H1 (cell line): ENCODE results near the gene GPC6. TPM values are rescaled to one million over a fixed set of nuclear protein-coding genes. Genes with fewer than 3 reads are reported as not detected.

Experiments
- CTCF ChIA-PET: fragments of 300-600 bp; sonication (Branson Sonifier 250); formaldehyde crosslinking; loops from one replicate; lab custom pipeline; 2021; ENCODE audit not compliant: partially characterized antibody; lab: Charles Lee
- POLR2A ChIA-PET: fragments of 300-600 bp; sonication (Branson Sonifier 250); formaldehyde crosslinking; loops from one replicate; lab custom pipeline; 2021; ENCODE audit warnings: inconsistent platforms; ENCODE audit not compliant: partially characterized antibody; lab: Charles Lee
- DNase-seq, 2 experiments: peaks; one replicate each; pipeline versions ENCODE4 v3.0.0 to v3.0.0-alpha.2; 2010 to 2022; ENCODE audit warnings: low spot score in 2 of 2, low read depth in 1 of 2, mixed read lengths in 1 of 2
- FAIRE-seq: peaks from 2 replicates; lab custom pipeline; 2011; peaks lifted over from hg19 to GRCh38; lab: Jason Lieb, UNC
- H2AFZ ChIP-seq: 2 replicates; pipeline ENCODE4 v1.8.1; 2012; ENCODE audit warnings: low read length, inconsistent platforms
- H2AK5ac ChIP-seq: 2 replicates; pipeline ENCODE4 v1.6.1; 2013; ENCODE audit warnings: low read depth, low read length
- H2BK120ac ChIP-seq: replicated peaks from 2 replicates; pipeline ENCODE3; 2013; ENCODE audit warnings: low read depth, low read length, inconsistent platforms
- H2BK12ac ChIP-seq: 2 replicates; pipeline ENCODE4 v1.6.1; 2013; ENCODE audit warnings: low read depth, low read length
- H2BK15ac ChIP-seq: 2 replicates; pipeline ENCODE4 v1.6.1; 2013; ENCODE audit warnings: low read length
- H2BK20ac ChIP-seq: 2 replicates; pipeline ENCODE4 v1.6.1; 2013; ENCODE audit warnings: low read length
- H2BK5ac ChIP-seq: 2 replicates; pipeline ENCODE4 v1.6.1; 2013; ENCODE audit warnings: low read depth, low read length
- H3K14ac ChIP-seq: 2 replicates; pipeline ENCODE4 v1.6.1; 2013; ENCODE audit warnings: inconsistent platforms; ENCODE audit not compliant: insufficient read length
- H3K18ac ChIP-seq: 2 replicates; pipeline ENCODE4 v1.6.1; 2013; ENCODE audit warnings: low read length; ENCODE audit errors: extremely low read depth
- H3K23ac ChIP-seq: 2 replicates; pipeline ENCODE4 v1.6.1; 2013; ENCODE audit warnings: inconsistent platforms; ENCODE audit not compliant: insufficient read length
- H3K23me2 ChIP-seq: 2 replicates; pipeline ENCODE4 v1.6.1; 2013; ENCODE audit warnings: low read depth, low read length
- H3K27ac ChIP-seq: 2 replicates; pipeline ENCODE4 v1.6.1; 2011; ENCODE audit warnings: low read depth, low read length, inconsistent platforms
- H3K27me3 ChIP-seq, 4 experiments: replicated peaks in 1 of 4; 1 replicate in 1 of 4; 2 replicates in 3 of 4; pipeline versions ENCODE4 v1.6.1 to v1.8.1; 2011 to 2013; ENCODE audit warnings: low read length in 3 of 4, mild to moderate bottlenecking in 3 of 4, inconsistent platforms in 2 of 4, mixed read lengths in 2 of 4, moderate library complexity in 1 of 4; ENCODE audit not compliant: control insufficient read depth in 3 of 4, insufficient read depth in 3 of 4; ENCODE audit errors: extremely low read depth in 1 of 4
- H3K36me3 ChIP-seq, 4 experiments: 2 replicates each; pipeline versions ENCODE4 v1.6.1 to v1.8.1; 2011 to 2013; ENCODE audit warnings: mild to moderate bottlenecking in 4 of 4, low read length in 3 of 4, moderate library complexity in 2 of 4, control low read depth in 1 of 4, inconsistent platforms in 1 of 4; ENCODE audit not compliant: insufficient read depth in 4 of 4, control insufficient read depth in 2 of 4
- H3K4ac ChIP-seq: replicated peaks from 2 replicates; pipeline ENCODE3; 2013; ENCODE audit warnings: low read length, low read depth, mixed read lengths, inconsistent platforms; ENCODE audit not compliant: insufficient read length
- H3K4me1 ChIP-seq, 4 experiments: replicated peaks in 1 of 4; 1 replicate in 1 of 4; 2 replicates in 3 of 4; pipeline versions ENCODE4 v1.6.1 to v1.8.1; 2011 to 2013; ENCODE audit warnings: low read length in 3 of 4, inconsistent platforms in 2 of 4, mixed read lengths in 1 of 4; ENCODE audit not compliant: insufficient read depth in 4 of 4, control insufficient read depth in 3 of 4
- H3K4me2 ChIP-seq, 2 experiments: 2 replicates each; pipeline versions ENCODE4 v1.6.1 to v1.8.1; 2011 to 2013; ENCODE audit warnings: low read depth in 2 of 2, low read length in 2 of 2, control low read depth in 1 of 2, inconsistent platforms in 1 of 2, mild to moderate bottlenecking in 1 of 2; ENCODE audit not compliant: insufficient read depth in 1 of 2
- H3K4me3 ChIP-seq, 4 experiments: fragments of 200-600, 300-600 bp in 1 of 4; sonication (generic), shearing (Covaris generic), sonication (Bioruptor Twin) in 1 of 4; 2 replicates each; pipeline versions ENCODE4 v1.5.1 to v1.8.1; 2011 to 2016; ENCODE audit warnings: low read length in 4 of 4, low read depth in 3 of 4, control low read depth in 2 of 4, inconsistent platforms in 2 of 4, mild to moderate bottlenecking in 2 of 4, mixed read lengths in 1 of 4, moderate library complexity in 1 of 4; ENCODE audit not compliant: insufficient read depth in 2 of 4; ENCODE audit errors: extremely low read depth in 1 of 4
- H3K56ac ChIP-seq: replicated peaks from 2 replicates; pipeline ENCODE3; 2013; ENCODE audit warnings: low read depth, mild to moderate bottlenecking, mixed read lengths, low read length, inconsistent platforms; ENCODE audit not compliant: insufficient read length
- H3K79me1 ChIP-seq: 2 replicates; pipeline ENCODE4 v1.6.1; 2013; ENCODE audit warnings: low read depth, low read length, control low read depth
- H3K79me2 ChIP-seq, 2 experiments: 2 replicates each; pipeline versions ENCODE4 v1.6.1 to v1.8.1; 2012 to 2013; ENCODE audit warnings: low read length in 2 of 2, mild to moderate bottlenecking in 2 of 2, inconsistent platforms in 1 of 2; ENCODE audit not compliant: insufficient read depth in 2 of 2, control insufficient read depth in 1 of 2
- H3K9ac ChIP-seq, 4 experiments: replicated peaks in 1 of 4; 1 replicate in 1 of 4; 2 replicates in 3 of 4; pipeline versions ENCODE4 v1.6.1 to v1.8.1; 2011 to 2013; ENCODE audit warnings: low read depth in 3 of 4, low read length in 3 of 4, control low read depth in 2 of 4, mild to moderate bottlenecking in 2 of 4, moderate library complexity in 2 of 4, inconsistent platforms in 1 of 4; ENCODE audit errors: extremely low read depth in 1 of 4
- H3K9me3 ChIP-seq, 2 experiments: 2 replicates each; pipeline versions ENCODE4 v1.6.1 to v1.8.1; 2012 to 2013; ENCODE audit warnings: mild to moderate bottlenecking in 2 of 2, moderate library complexity in 2 of 2, control low read depth in 1 of 2, inconsistent platforms in 1 of 2, low read depth in 1 of 2, low read length in 1 of 2, mixed read lengths in 1 of 2; ENCODE audit not compliant: insufficient read depth in 2 of 2
- H4K20me1 ChIP-seq, 2 experiments: replicated peaks in 1 of 2; 2 replicates each; pipeline versions ENCODE3 to v1.8.1; 2011 to 2013; ENCODE audit warnings: inconsistent platforms in 2 of 2, low read length in 2 of 2, mild to moderate bottlenecking in 1 of 2; ENCODE audit not compliant: insufficient read depth in 2 of 2, control insufficient read depth in 1 of 2
- H4K5ac ChIP-seq: 2 replicates; pipeline ENCODE4 v1.6.1; 2013; ENCODE audit warnings: low read length, low read depth, mixed read lengths, inconsistent platforms; ENCODE audit not compliant: insufficient read length
- H4K8ac ChIP-seq: 2 replicates; pipeline ENCODE4 v1.8.0; 2013; ENCODE audit warnings: mild to moderate bottlenecking, moderate library complexity, low read length, inconsistent platforms; ENCODE audit not compliant: insufficient read depth; ENCODE audit errors: extremely low read depth
- H4K91ac ChIP-seq: replicated peaks from 2 replicates; pipeline ENCODE3; 2013; ENCODE audit warnings: low read length, mixed read lengths, inconsistent platforms; ENCODE audit not compliant: insufficient read length
- ATF3 ChIP-seq: IDR thresholded peaks from 2 replicates; pipeline ENCODE4 v1.6.1; 2011; ENCODE audit warnings: low read depth, mild to moderate bottlenecking, low read length; ENCODE audit not compliant: insufficient read depth
- BACH1 ChIP-seq: IDR thresholded peaks from 2 replicates; pipeline ENCODE4 v1.6.1; 2012; ENCODE audit warnings: low read length, improper control_type of control experiment
- CHD2 ChIP-seq: IDR thresholded peaks from 2 replicates; pipeline ENCODE4 v1.6.1; 2012; ENCODE audit warnings: low read length, improper control_type of control experiment
- E2F6 ChIP-seq: IDR thresholded peaks from 2 replicates; pipeline ENCODE4 v1.6.1; 2012; ENCODE audit warnings: inconsistent platforms
- EGR1 ChIP-seq: IDR thresholded peaks from 2 replicates; pipeline ENCODE4 v1.6.1; 2011; ENCODE audit warnings: low read depth, low read length, borderline replicate concordance
- EZH2 ChIP-seq: fragments of 200-600 bp; sonication (generic); IDR thresholded peaks from 2 replicates; pipeline ENCODE4 v1.7.1; 2012; ENCODE audit warnings: low read depth, mild to moderate bottlenecking, moderate library complexity, low read length, inconsistent platforms; ENCODE audit not compliant: severe bottlenecking
- KDM5A ChIP-seq: fragments of 200-600 bp; IDR thresholded peaks from 2 replicates; pipeline ENCODE4 v1.7.1; 2012; ENCODE audit warnings: mild to moderate bottlenecking, low read length, inconsistent platforms, mixed read lengths
- NRF1 ChIP-seq: IDR thresholded peaks from 2 replicates; pipeline ENCODE4 v1.6.1; 2011; ENCODE audit warnings: mild to moderate bottlenecking, low read depth, low read length, improper control_type of control experiment
- PHF8 ChIP-seq: fragments of 200-600 bp; sonication (generic); conservative IDR thresholded peaks from 2 replicates; pipeline ENCODE4 v1.7.1; 2012; ENCODE audit warnings: low read depth, mild to moderate bottlenecking, inconsistent platforms, low read length, moderate library complexity
- RAD21 ChIP-seq, 2 experiments: IDR thresholded peaks in 1 of 2; conservative IDR thresholded peaks in 1 of 2; 2 replicates each; pipeline ENCODE4 v1.6.1; 2011; ENCODE audit warnings: low read depth in 2 of 2, low read length in 2 of 2, improper control_type of control experiment in 1 of 2, inconsistent platforms in 1 of 2, mild to moderate bottlenecking in 1 of 2, moderate library complexity in 1 of 2
- SP4 ChIP-seq: IDR thresholded peaks from 2 replicates; pipeline ENCODE4 v1.6.1; 2012; ENCODE audit warnings: low read length, inconsistent platforms
- TAF1 ChIP-seq: IDR thresholded peaks from 2 replicates; pipeline ENCODE4 v1.6.1; 2011; ENCODE audit warnings: mild to moderate bottlenecking, low read depth, low read length
- TAF7 ChIP-seq: optimal IDR thresholded peaks from 2 replicates; pipeline ENCODE3; 2011; ENCODE audit warnings: low read depth, mild to moderate bottlenecking, inconsistent platforms, low read length, moderate library complexity, borderline replicate concordance
- YY1 ChIP-seq: IDR thresholded peaks from 2 replicates; pipeline ENCODE4 v1.6.1; 2011; ENCODE audit warnings: low read depth, mild to moderate bottlenecking, low read length
- WGBS, 2 experiments: shearing (Covaris generic) in 1 of 2; methylation state at CpG; one replicate each; pipeline versions ENCODE4 v1.1.6 to v1.1.7; 2013 to 2015; ENCODE audit warnings: low lambda C conversion rate in 2 of 2, mixed read lengths in 2 of 2, inconsistent platforms in 1 of 2, low coverage in 1 of 2, missing lambda C conversion rate in 1 of 2; ENCODE audit not compliant: insufficient replicate concordance in 2 of 2, insufficient coverage in 1 of 2, insufficient read length in 1 of 2; ENCODE audit errors: extremely low coverage in 1 of 2, missing lambda C conversion rate in 1 of 2; 5-methylcytosine and 5-hydroxymethylcytosine counted together
- polyA plus RNA-seq, 7 experiments: library from polyadenylated mRNA; depleted of rRNA in 3 of 7; stranded (reverse) in 5 of 7; unstranded in 2 of 7; fragments of >200 nt in 5 of 7; fragments of 200-250 nt in 2 of 7; gene quantifications; 1 replicate in 5 of 7; 2 replicates in 1 of 7; 4 replicates in 1 of 7; pipeline versions ENCODE4 v1.2.1 to v1.2.3, GENCODE V29; 2011 to 2013; ENCODE audit warnings: missing spikeins in 2 of 7, mixed read lengths in 2 of 7
- total RNA-seq: library from RNA; stranded (reverse); fragmentation: NEBNext Ultra II Directional; extraction: Animal tissue kit (Norgen Biotek cat#: 25700); gene quantifications from 2 replicates; pipeline ENCODE4 v1.2.1, GENCODE V29; 2021

GPC6 gene
- total and polyA plus RNA-seq, 2 of the 8 experiments (the other 6 are each of a cell fraction or from before 2014, with no cell fraction given): 5.4 to 12.0 TPM

- Histone ChIP-seq H3K23ac (no peak overlapping the region), H2BK12ac (no peak overlapping the region), H3K18ac (no peak overlapping the region), H4K5ac (no peak overlapping the region), H3K27ac (no peak overlapping the region), H3K14ac (no peak overlapping the region), H3K4me2 (no peak overlapping the region), H3K4ac (no peak overlapping the region), H3K56ac (no peak overlapping the region), H3K9me3 (no peaks in the 10 kb centered on the region), H3K23me2 (no peaks in the 10 kb centered on the region), H2BK120ac (no peak overlapping the region), H3K36me3 (no peaks in the 10 kb centered on the region), H3K27me3 (no peaks in the 10 kb centered on the region), H3K9ac (no peak overlapping the region), H3K79me1 (no peaks in the 10 kb centered on the region; the same call in 1 of the 2 replicates), H2BK15ac (no peak overlapping the region), H3K79me2 (no peaks in the 10 kb centered on the region), H2BK20ac (no peak overlapping the region), H4K8ac (no peak overlapping the region), H2AFZ (no peak overlapping the region), H4K91ac (no peak overlapping the region), H4K20me1 (no peaks in the 10 kb centered on the region), H3K4me3 (no peak overlapping the region), H2AK5ac (no peak overlapping the region), H3K4me1 (no peaks in the 10 kb centered on the region), H2BK5ac (no peak overlapping the region)
- FAIRE-seq (no peak), DNase-seq (no peak)
- CTCF ChIA-PET: interaction anchor here (1.1 kb wide), 1 partner anchor 10 kb away, joined by 3 read pairs; no protein-coding TSS in a partner anchor
- POLR2A ChIA-PET: no interaction called here
- 92% methylated on average over 4 of the region's 4 CpGs; no CpG with 5 or more reads in 1 of the 2 experiments for WGBS, 2 experiments
- TF ChIP-seq RAD21 (IDR thresholded peaks at IDR 0.05 in 1 of 2, conservative IDR thresholded peaks at IDR 0.05 in 1 of 2; ENCODE audit: low read depth in 2 of 2, low read length in 2 of 2) (no peak), CHD2 (no peak), TAF7 (no peak), SP4 (no peak), TAF1 (no peak), YY1 (no peak), EGR1 (no peak), BACH1 (no peak), ATF3 (no peak), EZH2 (no peak), PHF8 (no peak), NRF1 (no peak), KDM5A (no peak), E2F6 (no peak)
Observed at GRCh38 chr13:93399212-93399611, 172.6 kb downstream of the GPC6 start.
